DMS 273 (cell line): ENCODE results near the gene GGACT.

Experiments
- DNase-seq: peaks from one replicate; lab custom pipeline; 2025; ENCODE audit not compliant: unreplicated experiment; lab: John Stamatoyannopoulos, UW

Gene GGACT

DNA sequence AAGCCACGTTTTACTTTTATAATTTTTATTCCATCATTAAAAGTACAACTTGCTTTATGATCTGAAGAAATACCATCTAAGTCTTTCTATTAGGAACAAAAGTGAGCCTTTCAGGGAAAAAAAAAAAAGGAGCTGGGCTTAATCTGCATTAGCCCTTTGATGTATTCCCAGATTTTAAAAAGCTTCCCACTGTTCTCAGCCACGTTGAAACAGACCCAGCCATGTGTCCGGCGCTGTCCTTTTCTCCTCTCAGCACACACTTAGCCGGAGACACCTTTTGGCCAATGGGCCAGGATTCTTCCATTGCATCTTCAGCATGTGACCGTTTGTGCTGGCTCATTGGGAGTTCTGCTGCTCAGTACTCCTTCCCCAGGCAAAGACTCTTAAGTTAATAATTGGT is 105.5 kb downstream of the GGACT start:
- no peak for DNase-seq

DNA sequence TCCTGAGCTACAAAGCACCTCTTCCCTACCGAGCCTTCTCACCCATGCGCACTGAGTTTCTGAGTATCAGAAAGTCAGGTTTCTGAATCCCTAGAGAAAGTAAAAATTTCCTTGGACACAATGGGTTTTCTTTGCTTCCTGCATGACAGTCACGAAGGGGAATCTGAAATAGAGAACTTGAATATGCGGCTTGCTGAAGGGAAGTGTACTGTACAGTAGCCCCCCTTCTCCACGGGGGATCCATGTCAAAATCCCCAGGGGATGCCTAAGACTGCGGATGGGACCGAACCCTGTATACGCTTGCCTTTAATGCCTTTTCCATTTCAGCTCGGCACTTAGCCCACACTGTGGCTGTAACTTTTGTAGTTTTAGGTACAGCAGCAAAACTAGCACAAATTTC is 107.9 kb downstream of the GGACT start:
- DNase-seq, result no peak
